Measurements from ENCODE around the gene PJA2.
A peak's percentile ranks its signal among the peaks of the same experiment; 100 is the strongest.

PJA2 gene

GRCh38 chr5:109413458-109413857 is 3.7 kb upstream of the PJA2 start:
- TF ChIP-seq POLR2A (IDR thresholded peaks at IDR 0.05; ENCODE audit: low read depth, low read length), result no peak
- FAIRE-seq, result no peak
- DNase-seq (ENCODE audit: insufficient read length, low spot score), result no peak

GRCh38 chr5:109412981-109413402 is 3.2 kb upstream of the PJA2 start:
- TF ChIP-seq POLR2A (IDR thresholded peaks at IDR 0.05; ENCODE audit: low read depth, low read length), result no peak
- no peak for DNase-seq (ENCODE audit: insufficient read length, low spot score)
- FAIRE-seq, result no peak

GRCh38 chr5:109411627-109412026 is 1.9 kb upstream of the PJA2 start:
- no peak for TF ChIP-seq POLR2A (IDR thresholded peaks at IDR 0.05; ENCODE audit: low read depth, low read length)
- DNase-seq (ENCODE audit: insufficient read length, low spot score), result peak; percentile 21
- FAIRE-seq, result peak; percentile 61

- FAIRE-seq (no peak), DNase-seq (ENCODE audit: insufficient read length, low spot score) (no peak)
- no peak for TF ChIP-seq POLR2A (IDR thresholded peaks at IDR 0.05; ENCODE audit: low read depth, low read length)
Observed at GRCh38 chr5:109411149-109411514, 1.4 kb upstream of the PJA2 start.

- DNase-seq (ENCODE audit: insufficient read length, low spot score) (peak; percentile 27), FAIRE-seq (no peak)
- no peak for TF ChIP-seq POLR2A (IDR thresholded peaks at IDR 0.05; ENCODE audit: low read depth, low read length)
Observed at GRCh38 chr5:109410389-109411148, 795 bp upstream of the PJA2 start.

- peak; percentile 57 for TF ChIP-seq POLR2A (IDR thresholded peaks at IDR 0.05; ENCODE audit: low read depth, low read length)
- DNase-seq (ENCODE audit: insufficient read length, low spot score), result peak; percentile 42
- peak; percentile 41 for FAIRE-seq
Observed at GRCh38 chr5:109408991-109409843, 557 bp downstream of the PJA2 start.

GRCh38 chr5:109407913-109408312 is 1.9 kb downstream of the PJA2 start:
- DNase-seq (ENCODE audit: insufficient read length, low spot score), result no peak
- FAIRE-seq, result no peak
- no peak for TF ChIP-seq POLR2A (IDR thresholded peaks at IDR 0.05; ENCODE audit: low read depth, low read length)

GRCh38 chr5:109406719-109407118 is 3.1 kb downstream of the PJA2 start:
- FAIRE-seq, result peak; percentile 38

GRCh38 chr5:109404428-109404960 is 5.3 kb downstream of the PJA2 start:
- TF ChIP-seq POLR2A (IDR thresholded peaks at IDR 0.05; ENCODE audit: low read depth, low read length), result no peak
- DNase-seq (ENCODE audit: insufficient read length, low spot score) (no peak), FAIRE-seq (no peak)

More at GRCh38 chr5:109406719-109407118, 3.1 kb downstream of the PJA2 start:
- no peak for DNase-seq (ENCODE audit: insufficient read length, low spot score)
- no peak for TF ChIP-seq POLR2A (IDR thresholded peaks at IDR 0.05; ENCODE audit: low read depth, low read length)

GRCh38 chr5:109403469-109403868 is 6.3 kb downstream of the PJA2 start:
- no peak for TF ChIP-seq POLR2A (IDR thresholded peaks at IDR 0.05; ENCODE audit: low read depth, low read length)
- FAIRE-seq (no peak), DNase-seq (ENCODE audit: insufficient read length, low spot score) (no peak)

- FAIRE-seq (peak; percentile 36), DNase-seq (ENCODE audit: insufficient read length, low spot score) (no peak)
- TF ChIP-seq POLR2A (IDR thresholded peaks at IDR 0.05; ENCODE audit: low read depth, low read length), result no peak
Observed at GRCh38 chr5:109399092-109399759, 10.5 kb downstream of the PJA2 start.

GRCh38 chr5:109396965-109397364 is 12.8 kb downstream of the PJA2 start:
- TF ChIP-seq POLR2A (IDR thresholded peaks at IDR 0.05; ENCODE audit: low read depth, low read length), result no peak
- FAIRE-seq (no peak), DNase-seq (ENCODE audit: insufficient read length, low spot score) (no peak)

GRCh38 chr5:109394806-109395205 is 15.0 kb downstream of the PJA2 start:
- no peak for FAIRE-seq
- no peak for TF ChIP-seq POLR2A (IDR thresholded peaks at IDR 0.05; ENCODE audit: low read depth, low read length)
- no peak for DNase-seq (ENCODE audit: insufficient read length, low spot score)

GRCh38 chr5:109390188-109390587 is 19.6 kb downstream of the PJA2 start:
- no peak for TF ChIP-seq POLR2A (IDR thresholded peaks at IDR 0.05; ENCODE audit: low read depth, low read length)
- DNase-seq (ENCODE audit: insufficient read length, low spot score) (no peak), FAIRE-seq (no peak)

Measured in H54 (cell line).